ENCODE data around the gene TMEM132E.
"Not testable (repeated sequence)": the region's sequence is repeated elsewhere in the genome, so short reads cannot be mapped to it uniquely, and the experiment has no call there.

The TMEM132E gene, protein sequence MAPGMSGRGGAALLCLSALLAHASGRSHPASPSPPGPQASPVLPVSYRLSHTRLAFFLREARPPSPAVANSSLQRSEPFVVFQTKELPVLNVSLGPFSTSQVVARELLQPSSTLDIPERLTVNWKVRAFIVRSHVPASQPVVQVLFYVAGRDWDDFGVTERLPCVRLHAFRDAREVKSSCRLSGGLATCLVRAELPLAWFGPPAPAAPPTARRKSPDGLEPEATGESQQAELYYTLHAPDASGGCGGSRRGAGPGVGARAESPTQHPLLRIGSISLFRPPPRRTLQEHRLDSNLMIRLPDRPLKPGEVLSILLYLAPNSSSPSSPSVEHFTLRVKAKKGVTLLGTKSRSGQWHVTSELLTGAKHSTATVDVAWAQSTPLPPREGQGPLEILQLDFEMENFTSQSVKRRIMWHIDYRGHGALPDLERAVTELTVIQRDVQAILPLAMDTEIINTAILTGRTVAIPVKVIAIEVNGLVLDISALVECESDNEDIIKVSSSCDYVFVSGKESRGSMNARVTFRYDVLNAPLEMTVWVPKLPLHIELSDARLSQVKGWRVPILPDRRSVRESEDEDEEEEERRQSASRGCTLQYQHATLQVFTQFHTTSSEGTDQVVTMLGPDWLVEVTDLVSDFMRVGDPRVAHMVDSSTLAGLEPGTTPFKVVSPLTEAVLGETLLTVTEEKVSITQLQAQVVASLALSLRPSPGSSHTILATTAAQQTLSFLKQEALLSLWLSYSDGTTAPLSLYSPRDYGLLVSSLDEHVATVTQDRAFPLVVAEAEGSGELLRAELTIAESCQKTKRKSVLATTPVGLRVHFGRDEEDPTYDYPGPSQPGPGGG (N-terminal part only)

GRCh38 chr17:34579017-34579946, at the start of gene TMEM132E:
Gene TMEM132E (plus strand): TSS chr17:34579582. CDS start chr17:34581077, 1,495 bp downstream.
- DNase-seq = no peak

DNA sequence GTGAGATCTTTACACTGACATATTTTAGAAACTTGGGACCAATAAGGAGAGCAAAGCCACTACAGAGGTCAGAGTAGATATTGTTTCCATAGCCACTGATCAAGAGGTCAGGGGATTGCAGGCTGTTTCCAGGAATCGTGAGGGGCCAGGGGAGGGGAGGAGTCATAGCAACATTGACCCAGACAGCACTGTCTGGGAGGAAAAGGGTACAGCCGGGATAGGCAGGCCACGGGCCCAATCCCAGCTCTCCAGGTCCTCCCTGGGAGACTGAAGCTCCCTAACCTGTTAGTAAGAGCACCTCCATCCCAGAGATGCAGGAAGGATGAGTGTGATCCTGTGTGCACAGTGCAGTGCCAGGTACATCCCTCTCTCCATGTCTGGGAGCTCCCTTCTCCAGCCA, 48.5 kb upstream of the TMEM132E start:
- DNase-seq = no peak

GRCh38 chr17:34532281-34533065, 46.9 kb upstream of the TMEM132E start:
- no peak for DNase-seq

- DNase-seq = no peak
These were observed 45.4 kb upstream of the TMEM132E start for GRCh38 chr17:34533806-34534527.

GRCh38 chr17:34537445-34537844, 41.9 kb upstream of the TMEM132E start:
- no peak for DNase-seq

DNA sequence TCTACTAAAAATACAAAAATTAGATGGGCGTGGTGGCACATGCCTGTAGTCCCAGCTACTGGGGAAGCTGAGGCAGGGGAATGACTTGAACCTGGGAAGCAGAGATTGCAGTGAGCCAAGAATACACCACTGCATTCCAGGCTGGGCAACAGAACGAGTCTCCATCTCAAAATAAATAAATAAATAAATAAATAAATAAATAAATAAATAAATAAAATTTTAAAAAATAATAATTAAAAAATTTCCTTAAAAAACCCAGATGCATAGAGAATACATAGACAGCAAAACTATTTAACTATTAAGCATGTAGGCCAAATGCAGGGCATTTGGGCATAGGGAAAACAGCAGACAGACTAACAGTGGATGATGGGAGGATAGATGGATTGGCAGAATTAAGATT, 40.8 kb upstream of the TMEM132E start:
- not testable (repeated sequence) for DNase-seq

DNA sequence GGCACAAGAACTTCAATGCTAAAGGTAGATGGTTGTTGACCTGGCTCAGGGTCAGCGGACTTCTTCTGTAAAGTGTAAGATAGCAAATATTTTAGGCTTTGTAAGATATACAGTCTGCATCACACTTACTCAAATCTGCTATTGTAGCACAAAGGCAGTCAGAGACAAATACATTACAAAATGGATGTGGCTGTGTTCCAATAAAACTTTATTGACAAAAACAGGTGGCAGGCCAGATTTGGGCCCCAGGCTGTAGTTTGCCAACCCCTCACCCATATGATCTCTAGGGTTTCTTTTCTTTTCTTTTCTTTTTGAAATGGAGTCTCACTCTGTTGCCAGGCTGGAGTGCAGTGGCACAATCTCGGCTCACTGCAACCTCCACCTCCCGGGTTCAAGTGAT, 39.5 kb upstream of the TMEM132E start:
- no peak for DNase-seq

GRCh38 chr17:34542700-34543336, 36.6 kb upstream of the TMEM132E start:
- DNase-seq = peak; percentile 53

DNA sequence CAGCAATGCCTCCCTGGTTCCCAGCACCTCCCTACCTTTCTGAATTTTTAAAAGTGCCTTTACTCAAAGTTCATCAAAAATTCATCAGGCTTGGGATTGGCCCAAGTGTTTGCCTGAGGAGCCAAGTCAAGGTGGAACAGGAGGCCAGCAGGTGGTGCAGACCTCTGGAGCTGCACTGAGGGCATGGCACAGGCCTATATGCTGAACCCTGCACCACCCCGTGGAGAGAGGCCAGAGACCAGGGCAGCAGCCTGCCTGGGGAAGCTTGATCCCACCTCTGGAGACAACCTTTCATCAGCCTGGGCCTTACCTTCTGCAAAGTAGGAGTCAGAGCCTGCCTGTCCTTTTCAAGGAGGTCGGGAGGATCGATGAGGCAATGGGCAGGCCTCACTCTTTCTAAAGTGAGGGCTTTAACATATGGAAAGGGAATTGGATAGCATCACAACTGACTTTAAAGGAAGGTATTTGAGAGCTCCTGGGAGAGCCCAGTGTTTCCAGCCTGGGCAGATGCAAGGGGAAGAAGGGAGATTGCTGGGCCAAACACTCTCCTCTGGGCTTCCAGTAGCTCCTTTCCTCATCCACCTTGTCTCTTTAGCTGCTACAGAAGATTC, 31.8 kb upstream of the TMEM132E start:
- no peak for DNase-seq

GRCh38 chr17:34549966-34550365, 29.4 kb upstream of the TMEM132E start:
- DNase-seq = no peak

GRCh38 chr17:34553907-34554306, 25.5 kb upstream of the TMEM132E start:
- no peak for DNase-seq

DNA sequence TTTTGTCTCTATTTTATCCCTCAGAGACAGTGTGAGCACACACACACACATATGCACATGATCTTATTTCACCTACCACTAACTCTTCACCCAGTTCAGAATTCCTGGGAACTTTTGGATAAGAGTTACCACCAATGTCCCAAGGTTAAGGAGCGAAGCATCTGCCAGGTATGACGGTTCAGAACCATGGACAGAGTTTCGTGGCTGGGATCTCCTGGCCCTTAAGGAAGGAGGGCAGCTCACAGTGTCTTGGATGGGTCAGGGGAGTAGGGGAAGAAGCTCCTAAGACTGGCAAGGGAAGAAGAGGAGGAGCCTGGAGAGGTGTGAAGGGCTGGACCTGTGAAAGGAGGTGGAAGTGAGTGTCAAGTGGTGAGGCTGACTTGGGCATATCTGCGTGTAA, 23.0 kb upstream of the TMEM132E start:
- no peak for DNase-seq

DNA sequence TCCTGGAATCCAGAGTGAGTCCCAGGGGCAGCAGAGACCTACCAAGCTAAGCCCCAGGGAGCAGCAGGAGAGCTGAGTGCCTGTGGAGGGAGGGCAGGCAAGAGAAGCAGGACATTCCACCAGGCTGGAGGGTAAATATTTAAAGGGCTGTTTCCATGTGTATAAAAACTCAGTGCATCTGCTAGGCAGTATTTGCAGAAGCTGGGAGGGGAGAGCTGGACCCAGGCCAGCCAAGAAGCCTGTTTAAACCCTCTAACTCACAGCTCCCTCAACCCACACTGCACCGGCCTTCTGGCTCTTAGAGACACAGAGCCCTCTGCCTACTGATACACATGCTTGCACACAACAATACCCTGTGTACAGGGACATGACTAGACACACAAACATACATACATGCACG, 22.5 kb upstream of the TMEM132E start:
- no peak for DNase-seq

DNA sequence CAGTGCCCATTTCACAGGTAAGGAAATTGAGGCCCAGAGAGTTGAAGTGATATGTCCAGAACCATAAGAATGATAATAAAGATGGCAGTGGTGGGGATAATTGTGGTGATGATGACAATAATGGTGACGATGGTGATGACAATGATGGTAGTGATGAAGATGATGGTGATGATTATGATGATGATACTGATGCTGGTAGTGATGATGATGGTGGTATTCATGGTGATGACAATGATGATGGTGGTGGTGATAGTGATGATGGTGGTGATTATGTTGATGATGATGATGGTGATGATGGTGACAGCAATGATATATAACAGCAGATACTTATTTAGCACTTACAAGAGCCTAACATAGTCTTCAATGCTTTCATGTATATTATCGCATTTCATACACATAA, 18.1 kb upstream of the TMEM132E start:
- DNase-seq = no peak

DNA sequence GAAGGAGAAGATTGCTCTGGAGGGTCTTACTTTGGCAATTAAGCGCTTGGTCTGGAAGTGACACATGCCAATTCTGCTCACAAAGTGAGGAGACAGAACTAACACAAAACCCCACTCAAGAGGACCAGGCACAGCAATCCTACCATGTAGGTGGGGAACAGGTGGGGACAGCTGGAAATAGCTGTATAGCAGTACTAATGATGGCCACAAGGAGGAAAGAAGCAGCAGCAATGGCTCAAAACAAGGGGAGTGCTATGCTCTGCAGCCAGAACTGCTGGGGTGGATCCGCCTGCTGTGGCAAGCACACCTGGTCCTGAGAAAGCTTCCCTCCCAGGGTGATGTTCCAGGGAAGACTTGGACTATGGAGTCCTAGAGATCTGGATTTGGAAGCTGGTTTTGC, 17.0 kb upstream of the TMEM132E start:
- DNase-seq = no peak

GRCh38 chr17:34565713-34566112, 13.7 kb upstream of the TMEM132E start:
- no peak for DNase-seq

- no peak for DNase-seq
These were observed 13.2 kb upstream of the TMEM132E start for GRCh38 chr17:34566201-34566600.

DNA sequence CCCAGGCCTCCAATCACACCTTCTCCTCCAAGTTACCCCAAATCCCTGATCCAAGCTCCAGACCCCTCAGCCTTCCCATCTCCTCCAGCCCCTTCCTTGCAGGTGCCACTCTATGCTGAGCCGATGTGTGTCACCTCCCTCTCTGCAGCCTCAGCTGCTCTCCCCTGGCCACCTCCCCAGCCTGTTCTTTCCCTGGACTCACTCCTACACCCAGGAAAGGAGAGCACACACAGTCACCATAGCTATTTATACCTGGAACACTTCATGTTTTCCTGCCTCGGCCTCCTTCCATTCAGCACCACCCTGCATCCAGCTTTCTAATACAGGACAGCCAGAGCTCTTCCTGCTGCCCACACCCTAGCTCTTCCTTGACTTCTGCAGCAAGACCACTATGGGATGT, 12.5 kb upstream of the TMEM132E start:
- DNase-seq = no peak

DNA sequence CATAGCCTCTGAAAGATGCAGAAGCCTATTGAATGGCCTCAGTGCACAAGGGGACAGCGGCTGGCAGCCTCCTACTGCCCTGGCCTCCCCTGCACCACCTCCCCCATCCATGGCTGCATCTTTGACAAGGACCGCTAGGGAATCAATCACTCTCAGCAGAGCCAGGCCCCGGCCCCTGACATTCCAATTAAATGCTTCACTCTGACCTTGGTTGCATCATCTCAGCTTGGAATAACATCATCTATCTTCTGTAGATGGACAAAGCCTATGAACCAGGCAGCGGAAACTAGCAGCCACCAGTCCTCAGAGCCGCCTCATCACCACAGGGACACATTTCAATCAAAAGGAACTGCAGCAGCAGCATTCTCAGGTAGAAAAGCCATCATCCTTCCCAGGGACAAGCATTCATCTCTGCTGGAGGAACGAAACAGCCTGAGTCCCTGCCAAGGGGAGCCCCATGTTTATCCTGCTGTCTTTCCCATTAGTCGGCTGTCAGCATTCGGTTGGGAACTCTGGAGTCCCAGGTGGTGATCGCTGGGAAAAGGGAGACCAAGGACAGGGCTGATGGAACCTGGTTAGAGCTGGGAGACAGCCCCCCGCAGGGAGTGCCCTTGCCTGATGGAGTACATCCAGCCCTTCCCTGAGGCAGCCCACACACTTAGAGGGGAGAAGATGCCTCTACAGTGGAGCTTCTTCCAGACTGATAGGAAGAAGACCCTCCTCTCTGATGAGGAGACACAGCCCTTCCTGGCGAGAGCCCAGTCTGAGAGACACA, 11.5 kb upstream of the TMEM132E start:
- DNase-seq = no peak

DNA sequence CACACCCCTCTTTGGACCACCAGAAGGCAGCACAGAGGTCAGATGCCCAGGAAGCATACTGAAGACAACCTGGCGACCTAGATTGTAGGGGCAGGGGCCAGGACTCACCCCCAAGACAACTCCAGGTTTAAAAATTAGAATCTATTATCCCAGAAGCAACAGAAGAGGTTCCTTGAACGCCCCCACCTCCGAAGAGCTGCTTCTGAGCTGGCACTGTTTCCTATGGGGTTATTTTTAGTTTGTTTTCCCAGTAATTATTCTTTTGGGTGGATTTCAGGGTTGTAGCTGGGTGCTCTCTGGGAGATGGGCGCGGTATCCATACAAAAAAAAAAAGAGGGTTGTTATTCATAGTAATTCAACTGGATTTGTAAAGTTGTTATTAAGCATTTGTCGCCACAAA, 10.4 kb upstream of the TMEM132E start:
- DNase-seq = no peak
